ENCODE measurements around the gene FGFRL1. TPM values are rescaled to one million over a fixed set of nuclear protein-coding genes. Genes with fewer than 3 reads are reported as not detected.

FGFRL1 gene
- total RNA-seq (5.7 TPM), polyA plus RNA-seq (25.7 TPM)

GRCh38 chr4:1011022-1011665 lies at the start of gene FGFRL1:
FGFRL1 (plus strand) TSS chr4:1011626; CDS start chr4:1012486, 860 bp downstream.
- Histone ChIP-seq H3K36me3 (ENCODE audit: insufficient read depth) (no peaks in the 10 kb centered on the region), H3K4me3 (ENCODE audit: low read depth, low read length) (peak within 1 kb of the TSS; percentile 90), H3K27ac (ENCODE audit: low read depth) (peak within 1 kb of the TSS; percentile 76), H3K4me1 (ENCODE audit: insufficient read depth) (peaks cover 1% of the 10 kb centered on the region)
- under 1% methylated on average over 88 of the region's 89 CpGs for WGBS
- DNase-seq (ENCODE audit: extremely low spot score), result peak; percentile 61

GRCh38 chr4:962231-963208 lies 48.9 kb upstream of the FGFRL1 start:
- no peak for DNase-seq (ENCODE audit: extremely low spot score)
- 91% methylated on average over 54 of the region's 54 CpGs for WGBS

GRCh38 chr4:963276-964225 lies 47.9 kb upstream of the FGFRL1 start:
- 94% methylated on average over 39 of the region's 39 CpGs for WGBS
- no peaks in the 10 kb centered on the region for H3K4me1 ChIP-seq (ENCODE audit: insufficient read depth)
- no peak for DNase-seq (ENCODE audit: extremely low spot score)
- peaks cover 8% of the 10 kb centered on the region for H3K36me3 ChIP-seq (ENCODE audit: insufficient read depth)
- H3K27ac ChIP-seq (ENCODE audit: low read depth), result no peak overlapping the region
- H3K4me3 ChIP-seq (ENCODE audit: low read depth, low read length), result no peak overlapping the region

More at GRCh38 chr4:962231-963208, 48.9 kb upstream of the FGFRL1 start:
- no peak overlapping the region for H3K4me3 ChIP-seq (ENCODE audit: low read depth, low read length)
- no peak overlapping the region for H3K27ac ChIP-seq (ENCODE audit: low read depth)
- no peaks in the 10 kb centered on the region for H3K4me1 ChIP-seq (ENCODE audit: insufficient read depth)
- peaks cover 8% of the 10 kb centered on the region for H3K36me3 ChIP-seq (ENCODE audit: insufficient read depth)

GRCh38 chr4:964346-965025 lies 46.9 kb upstream of the FGFRL1 start:
- 89% methylated on average over 23 of the region's 23 CpGs for WGBS
- peaks cover 8% of the 10 kb centered on the region for H3K36me3 ChIP-seq (ENCODE audit: insufficient read depth)

GRCh38 chr4:965048-965765 lies 46.2 kb upstream of the FGFRL1 start:
- no peak for DNase-seq (ENCODE audit: extremely low spot score)
- Histone ChIP-seq H3K4me1 (ENCODE audit: insufficient read depth) (no peaks in the 10 kb centered on the region), H3K36me3 (ENCODE audit: insufficient read depth) (peaks cover 8% of the 10 kb centered on the region), H3K27ac (ENCODE audit: low read depth) (no peak overlapping the region), H3K4me3 (ENCODE audit: low read depth, low read length) (no peak overlapping the region)
- WGBS, result 92% methylated on average over 26 of the region's 26 CpGs

More at GRCh38 chr4:964346-965025, 46.9 kb upstream of the FGFRL1 start:
- no peak for DNase-seq (ENCODE audit: extremely low spot score)
- Histone ChIP-seq H3K4me3 (ENCODE audit: low read depth, low read length) (no peak overlapping the region), H3K27ac (ENCODE audit: low read depth) (no peak overlapping the region), H3K4me1 (ENCODE audit: insufficient read depth) (no peaks in the 10 kb centered on the region)

GRCh38 chr4:965766-966134 lies 45.7 kb upstream of the FGFRL1 start:
- 93% methylated on average over 21 of the region's 21 CpGs for WGBS
- H3K36me3 ChIP-seq (ENCODE audit: insufficient read depth), result peaks cover 8% of the 10 kb centered on the region
- no peaks in the 10 kb centered on the region for H3K4me1 ChIP-seq (ENCODE audit: insufficient read depth)
- H3K4me3 ChIP-seq (ENCODE audit: low read depth, low read length), result no peak overlapping the region
- H3K27ac ChIP-seq (ENCODE audit: low read depth), result no peak overlapping the region
- DNase-seq (ENCODE audit: extremely low spot score), result no peak

GRCh38 chr4:966266-967112 lies 44.9 kb upstream of the FGFRL1 start:
- Histone ChIP-seq H3K36me3 (ENCODE audit: insufficient read depth) (peaks cover 5% of the 10 kb centered on the region), H3K4me1 (ENCODE audit: insufficient read depth) (no peaks in the 10 kb centered on the region), H3K4me3 (ENCODE audit: low read depth, low read length) (no peak overlapping the region), H3K27ac (ENCODE audit: low read depth) (no peak overlapping the region)
- 90% methylated on average over 48 of the region's 48 CpGs for WGBS
- no peak for DNase-seq (ENCODE audit: extremely low spot score)

- no peak for DNase-seq (ENCODE audit: extremely low spot score)
- 42% methylated on average over 76 of the region's 76 CpGs for WGBS
- Histone ChIP-seq H3K4me3 (ENCODE audit: low read depth, low read length) (no peak overlapping the region), H3K27ac (ENCODE audit: low read depth) (no peak overlapping the region), H3K4me1 (ENCODE audit: insufficient read depth) (peaks cover 5% of the 10 kb centered on the region), H3K36me3 (ENCODE audit: insufficient read depth) (no peaks in the 10 kb centered on the region)
Observed at GRCh38 chr4:967113-968104, 44.0 kb upstream of the FGFRL1 start.

GRCh38 chr4:968221-968620 lies 43.2 kb upstream of the FGFRL1 start:
- no peak overlapping the region for H3K4me3 ChIP-seq (ENCODE audit: low read depth, low read length)
- H3K36me3 ChIP-seq (ENCODE audit: insufficient read depth), result no peaks in the 10 kb centered on the region
- WGBS, result 24% methylated on average over 24 of the region's 24 CpGs
- no peak overlapping the region for H3K27ac ChIP-seq (ENCODE audit: low read depth)
- DNase-seq (ENCODE audit: extremely low spot score), result no peak
- peaks cover 5% of the 10 kb centered on the region for H3K4me1 ChIP-seq (ENCODE audit: insufficient read depth)

GRCh38 chr4:968621-969394 lies 42.6 kb upstream of the FGFRL1 start:
- no peak overlapping the region for H3K27ac ChIP-seq (ENCODE audit: low read depth)
- no peak for DNase-seq (ENCODE audit: extremely low spot score)
- 80% methylated on average over 23 of the region's 23 CpGs for WGBS
- H3K4me3 ChIP-seq (ENCODE audit: low read depth, low read length), result no peak overlapping the region
- no peaks in the 10 kb centered on the region for H3K36me3 ChIP-seq (ENCODE audit: insufficient read depth)
- H3K4me1 ChIP-seq (ENCODE audit: insufficient read depth), result peaks cover 5% of the 10 kb centered on the region

All from urinary bladder (tissue), 4 donors.